ENCODE results near the gene DSCAM. TPM values are rescaled to one million over a fixed set of nuclear protein-coding genes. Genes with fewer than 3 reads are reported as not detected.

DSCAM gene
- total RNA-seq, 1 donor from 2014 or later = not detected

DNA sequence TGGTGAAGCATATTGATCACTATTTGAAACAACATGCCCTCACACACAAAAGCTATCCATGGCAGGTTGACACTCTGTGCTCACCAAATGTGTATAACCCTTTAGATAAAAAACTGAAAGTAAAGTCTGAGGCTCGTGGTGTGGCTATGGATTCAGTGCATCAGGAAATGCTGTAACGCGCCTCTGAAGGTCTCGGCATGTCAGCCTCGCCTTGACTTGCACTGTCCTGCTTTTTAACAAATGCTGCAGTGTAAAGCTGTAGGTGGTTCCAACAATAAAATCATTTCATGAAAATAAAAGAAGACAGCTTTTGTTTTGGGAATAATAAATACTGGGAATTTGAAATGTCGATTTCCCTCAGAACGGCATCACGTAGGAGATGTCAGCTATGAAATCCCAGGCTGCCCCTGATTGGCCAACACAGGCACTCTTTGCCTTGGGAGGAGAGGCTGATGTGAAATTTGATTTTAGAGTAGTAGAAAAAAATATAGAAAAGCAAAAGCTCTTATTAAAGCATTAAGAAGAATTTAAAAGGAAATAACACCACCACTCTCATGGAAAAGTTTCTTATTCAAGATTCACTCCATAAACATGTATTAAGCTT, 168.2 kb downstream of the DSCAM start:
- no peak overlapping the region for H3K4me3 ChIP-seq
- H3K9me3 ChIP-seq = no peaks in the 10 kb centered on the region
- no peaks in the 10 kb centered on the region for H3K27me3 ChIP-seq
- no peak overlapping the region for H3K27ac ChIP-seq
- no peaks in the 10 kb centered on the region for H3K36me3 ChIP-seq
- no peak for DNase-seq (ENCODE audit: low spot score in 2 of 2)
- intact Hi-C loops (cut with DNase I) = no loop called here
- no peak for TF ChIP-seq CTCF (IDR thresholded peaks at IDR 0.05)
- H3K4me1 ChIP-seq = no peaks in the 10 kb centered on the region

DNA sequence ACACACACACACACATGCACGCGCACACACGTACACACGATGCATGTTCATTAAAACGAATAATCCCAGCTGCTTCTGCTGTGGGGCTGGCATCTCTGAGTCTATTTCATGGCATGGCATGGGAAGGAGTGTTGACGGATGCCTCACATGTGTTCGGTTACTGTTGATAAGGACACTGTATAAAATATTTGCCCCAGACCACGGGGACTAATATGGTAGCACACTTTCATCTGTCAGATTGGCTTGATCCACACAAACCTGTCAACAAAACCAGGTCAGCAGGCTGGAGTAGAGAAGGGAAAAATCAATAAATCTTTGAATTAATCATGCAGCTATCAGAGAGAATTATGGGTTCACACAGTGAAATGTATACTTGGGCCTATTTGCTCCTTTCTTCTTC, 171.9 kb downstream of the DSCAM start:
- Histone ChIP-seq H3K27me3 (no peaks in the 10 kb centered on the region), H3K4me3 (no peak overlapping the region), H3K36me3 (no peaks in the 10 kb centered on the region), H3K4me1 (no peaks in the 10 kb centered on the region), H3K9me3 (no peaks in the 10 kb centered on the region), H3K27ac (no peak overlapping the region)
- no peak for DNase-seq (ENCODE audit: low spot score in 2 of 2)
- intact Hi-C loops (cut with DNase I) = no loop called here
- TF ChIP-seq CTCF (IDR thresholded peaks at IDR 0.05) = no peak

DNA sequence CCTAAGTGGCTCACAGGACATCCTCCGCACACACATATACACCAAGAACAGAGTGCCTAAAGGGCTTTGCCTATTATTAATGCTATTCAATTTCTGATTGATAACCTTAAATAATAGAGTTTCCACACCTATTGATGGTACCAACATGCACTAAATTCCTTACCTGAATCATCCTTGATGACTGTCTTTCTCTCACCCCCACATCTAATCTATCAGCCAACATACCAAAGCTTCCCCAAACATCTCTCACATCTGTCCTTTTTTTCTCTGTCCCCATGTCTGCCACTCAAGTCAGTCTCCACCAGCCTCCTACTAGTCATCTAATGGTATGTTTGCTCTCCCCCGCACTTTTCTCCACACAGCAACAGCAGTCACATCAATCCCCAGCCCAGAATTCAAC, 174.4 kb downstream of the DSCAM start:
- H3K4me3 ChIP-seq = no peak overlapping the region
- no peaks in the 10 kb centered on the region for H3K9me3 ChIP-seq
- DNase-seq (ENCODE audit: low spot score in 2 of 2) = no peak
- no peaks in the 10 kb centered on the region for H3K4me1 ChIP-seq
- intact Hi-C loops (cut with DNase I) = no loop called here
- H3K27me3 ChIP-seq = no peaks in the 10 kb centered on the region
- no peak for TF ChIP-seq CTCF (IDR thresholded peaks at IDR 0.05)
- no peaks in the 10 kb centered on the region for H3K36me3 ChIP-seq
- H3K27ac ChIP-seq = no peak overlapping the region

DNA sequence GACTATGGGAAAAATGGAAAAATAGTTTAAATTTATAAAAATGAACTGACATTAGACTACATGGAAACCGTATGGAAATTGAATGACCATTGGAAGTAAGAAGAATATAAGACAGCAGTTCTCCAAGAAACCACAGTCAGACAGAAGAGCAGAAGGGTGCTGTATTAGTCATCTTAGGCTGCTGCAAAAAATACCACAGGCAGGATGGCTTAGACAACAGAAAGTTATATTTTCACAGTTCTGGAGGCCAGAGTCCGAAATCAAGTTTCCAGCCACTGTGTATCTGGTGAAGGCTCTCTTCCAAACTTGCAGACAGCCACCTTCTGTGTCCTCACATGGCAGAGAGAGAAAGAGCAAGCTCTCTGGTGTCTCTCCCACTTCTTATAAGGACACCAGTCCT, 175.2 kb downstream of the DSCAM start:
- Histone ChIP-seq H3K36me3 (no peaks in the 10 kb centered on the region), H3K4me1 (no peaks in the 10 kb centered on the region), H3K27ac (no peak overlapping the region), H3K9me3 (no peaks in the 10 kb centered on the region), H3K4me3 (no peak overlapping the region), H3K27me3 (no peaks in the 10 kb centered on the region)
- no peak for DNase-seq (ENCODE audit: low spot score in 2 of 2)
- TF ChIP-seq CTCF (IDR thresholded peaks at IDR 0.05) = no peak
- intact Hi-C loops (cut with DNase I) = no loop called here

DNA sequence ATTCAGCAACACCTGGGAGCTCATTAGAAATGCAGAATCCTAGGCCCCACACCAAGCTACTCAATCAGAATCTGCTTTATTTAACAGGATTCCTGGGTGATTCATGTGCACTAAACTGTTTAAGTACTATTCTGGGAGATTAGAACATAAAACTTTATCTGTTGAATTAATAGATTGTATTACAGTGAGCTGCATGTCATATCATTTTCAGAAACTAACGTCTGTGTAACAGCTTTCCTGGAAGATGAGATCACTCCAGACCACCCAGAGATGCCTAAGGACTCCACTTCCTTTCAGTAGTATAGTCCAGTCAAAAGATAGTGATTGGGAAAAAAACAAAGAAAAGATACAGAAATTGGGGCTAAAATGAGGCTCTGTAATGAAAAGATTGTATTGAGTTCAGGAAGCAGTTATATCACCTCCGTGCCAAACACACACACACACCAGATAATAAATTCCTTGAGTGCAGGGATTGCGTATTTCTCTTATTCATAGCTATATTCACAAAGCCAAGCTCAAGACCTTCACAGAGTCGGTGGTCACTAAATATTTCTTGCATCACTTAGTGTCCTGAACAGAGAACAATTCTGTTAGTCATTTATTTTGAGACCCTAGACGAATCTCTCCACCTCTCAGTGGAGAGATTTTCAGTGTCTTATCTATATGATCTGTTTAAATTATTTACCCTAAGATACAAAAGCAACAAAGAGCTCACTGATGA, 178.2 kb downstream of the DSCAM start:
- intact Hi-C loops (cut with DNase I) = no loop called here
- TF ChIP-seq CTCF (IDR thresholded peaks at IDR 0.05) = no peak

More for the DNA sequence above, 178.2 kb downstream of the DSCAM start:
- Histone ChIP-seq H3K9me3 (no peaks in the 10 kb centered on the region), H3K27me3 (no peaks in the 10 kb centered on the region), H3K4me1 (no peaks in the 10 kb centered on the region), H3K36me3 (no peaks in the 10 kb centered on the region), H3K4me3 (no peak overlapping the region), H3K27ac (no peak overlapping the region)
- DNase-seq (ENCODE audit: low spot score in 2 of 2) = no peak
